Type B pancreatic cell (in vitro differentiated cells): ENCODE measurements around the gene VRK1. TPM values are rescaled to one million over a fixed set of nuclear protein-coding genes. Genes with fewer than 3 reads are reported as not detected.

Source experiments
- DNase-seq: peaks from one replicate; pipeline ENCODE4 v3.0.0; 2021; ENCODE audit warnings: mixed read lengths; ENCODE audit not compliant: unreplicated experiment; ENCODE audit errors: extremely low spot score
- H3K27ac Mint-ChIP-seq: 2 replicates; pipeline ENCODE4 v1.8.0; 2021; ENCODE audit warnings: mild to moderate bottlenecking, mixed read lengths
- H3K27me3 Mint-ChIP-seq: 2 replicates; pipeline ENCODE4 v1.8.0; 2021; ENCODE audit warnings: mixed read lengths
- H3K36me3 Mint-ChIP-seq: 2 replicates; pipeline ENCODE4 v1.8.0; 2021; ENCODE audit warnings: mixed read lengths
- H3K4me1 Mint-ChIP-seq: one replicate; pipeline ENCODE4 v1.8.0; 2021; ENCODE audit warnings: mixed read lengths; ENCODE audit not compliant: unreplicated experiment
- H3K4me3 Mint-ChIP-seq: 2 replicates; pipeline ENCODE4 v1.8.0; 2021; ENCODE audit warnings: mild to moderate bottlenecking, mixed read lengths
- H3K9me3 Mint-ChIP-seq: 2 replicates; pipeline ENCODE4 v1.8.0; 2021; ENCODE audit warnings: mixed read lengths
- total RNA-seq: library from RNA; stranded (reverse); gene quantifications from 2 replicates; pipeline ENCODE4 v1.2.1, GENCODE V29; 2021; ENCODE audit warnings: low replicate concordance
- TF ChIP-seq, protein P1 (sequence below): fragments of 200-600 bp; sonication (generic); conservative IDR thresholded peaks from 2 replicates; pipeline ENCODE4 v1.5.0; 2021; ENCODE audit warnings: antibody characterized with exemption, mild to moderate bottlenecking

VRK1 gene
- total RNA-seq, 1 donor from 2014 or later, result 36.9 TPM

DNA sequence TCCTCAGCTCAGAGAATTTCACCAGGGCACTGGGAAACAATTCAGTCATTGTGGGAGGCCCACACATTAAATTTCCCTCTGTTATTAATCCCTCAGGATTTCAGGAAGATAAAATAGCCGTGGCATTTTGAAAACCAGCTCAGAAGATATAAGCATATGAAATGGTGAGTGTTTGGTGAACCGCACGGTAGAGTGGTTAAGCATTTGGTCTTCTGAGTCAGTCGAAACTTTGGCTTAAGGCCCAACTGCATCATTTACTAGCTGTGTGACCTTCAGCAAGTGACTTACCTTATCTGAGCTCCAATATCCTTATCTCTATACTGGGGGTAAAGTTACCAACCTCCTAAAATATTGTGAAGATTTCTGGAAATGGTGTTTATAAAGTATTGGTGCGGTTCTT, 5.2 kb upstream of the VRK1 start:
- H3K36me3 Mint-ChIP-seq, result no peaks in the 10 kb centered on the region
- H3K4me3 Mint-ChIP-seq, result no peak overlapping the region
- H3K9me3 Mint-ChIP-seq, result no peaks in the 10 kb centered on the region
- TF ChIP-seq, protein P1, sequence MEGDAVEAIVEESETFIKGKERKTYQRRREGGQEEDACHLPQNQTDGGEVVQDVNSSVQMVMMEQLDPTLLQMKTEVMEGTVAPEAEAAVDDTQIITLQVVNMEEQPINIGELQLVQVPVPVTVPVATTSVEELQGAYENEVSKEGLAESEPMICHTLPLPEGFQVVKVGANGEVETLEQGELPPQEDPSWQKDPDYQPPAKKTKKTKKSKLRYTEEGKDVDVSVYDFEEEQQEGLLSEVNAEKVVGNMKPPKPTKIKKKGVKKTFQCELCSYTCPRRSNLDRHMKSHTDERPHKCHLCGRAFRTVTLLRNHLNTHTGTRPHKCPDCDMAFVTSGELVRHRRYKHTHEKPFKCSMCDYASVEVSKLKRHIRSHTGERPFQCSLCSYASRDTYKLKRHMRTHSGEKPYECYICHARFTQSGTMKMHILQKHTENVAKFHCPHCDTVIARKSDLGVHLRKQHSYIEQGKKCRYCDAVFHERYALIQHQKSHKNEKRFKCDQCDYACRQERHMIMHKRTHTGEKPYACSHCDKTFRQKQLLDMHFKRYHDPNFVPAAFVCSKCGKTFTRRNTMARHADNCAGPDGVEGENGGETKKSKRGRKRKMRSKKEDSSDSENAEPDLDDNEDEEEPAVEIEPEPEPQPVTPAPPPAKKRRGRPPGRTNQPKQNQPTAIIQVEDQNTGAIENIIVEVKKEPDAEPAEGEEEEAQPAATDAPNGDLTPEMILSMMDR, result no peak
- peaks cover 9% of the 10 kb centered on the region for H3K4me1 Mint-ChIP-seq
- no peak for DNase-seq
- no peak overlapping the region for H3K27ac Mint-ChIP-seq
- H3K27me3 Mint-ChIP-seq, result peaks cover 6% of the 10 kb centered on the region

DNA sequence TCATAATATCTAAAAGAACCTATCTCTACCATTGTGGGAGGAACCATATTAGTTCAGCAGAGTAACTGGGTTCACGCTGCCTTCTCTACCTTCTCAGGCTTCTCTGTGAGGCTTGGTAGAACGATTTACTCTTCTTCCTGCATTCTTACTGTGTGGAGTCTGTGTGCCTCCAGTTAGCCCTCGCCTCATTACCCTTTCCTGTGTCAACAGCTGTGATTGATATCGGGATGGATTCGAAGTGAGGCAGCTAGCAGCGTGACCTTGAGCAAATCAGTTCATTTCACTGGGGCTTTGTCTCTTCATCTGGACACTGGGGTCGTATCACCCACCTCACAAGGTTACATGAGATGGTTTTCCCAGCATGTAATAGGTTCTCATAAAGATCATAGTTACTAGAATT, 4.6 kb upstream of the VRK1 start:
- peaks cover 9% of the 10 kb centered on the region for H3K4me1 Mint-ChIP-seq
- DNase-seq, result no peak
- H3K4me3 Mint-ChIP-seq, result no peak overlapping the region
- peaks cover 6% of the 10 kb centered on the region for H3K27me3 Mint-ChIP-seq
- no peak overlapping the region for H3K27ac Mint-ChIP-seq
- H3K9me3 Mint-ChIP-seq, result no peaks in the 10 kb centered on the region
- H3K36me3 Mint-ChIP-seq, result no peaks in the 10 kb centered on the region
- TF ChIP-seq, protein P1, result no peak

DNA sequence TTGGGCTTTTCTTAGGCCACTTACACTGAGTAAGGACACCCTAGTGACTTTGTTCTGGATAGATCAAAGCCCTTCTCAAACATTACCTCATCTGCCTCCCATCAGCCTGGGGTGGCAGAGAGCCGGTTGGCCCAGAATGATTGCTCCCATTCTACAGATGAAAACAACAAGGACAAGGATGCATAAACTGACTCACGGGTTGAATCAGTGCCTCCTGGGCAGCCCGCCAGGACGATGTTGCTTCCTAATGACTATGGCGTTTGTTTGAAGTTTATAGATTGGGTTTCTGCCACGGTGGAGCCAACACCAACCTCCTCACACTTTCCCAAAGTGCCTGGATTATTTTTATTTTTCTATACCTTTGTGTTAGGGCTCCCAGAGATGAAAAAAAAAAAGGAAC, 3.6 kb upstream of the VRK1 start:
- DNase-seq, result no peak
- no peak overlapping the region for H3K4me3 Mint-ChIP-seq
- TF ChIP-seq, protein P1, result no peak
- no peaks in the 10 kb centered on the region for H3K9me3 Mint-ChIP-seq
- peaks cover 6% of the 10 kb centered on the region for H3K27me3 Mint-ChIP-seq
- peaks cover 15% of the 10 kb centered on the region for H3K4me1 Mint-ChIP-seq
- no peaks in the 10 kb centered on the region for H3K36me3 Mint-ChIP-seq
- no peak overlapping the region for H3K27ac Mint-ChIP-seq

DNA sequence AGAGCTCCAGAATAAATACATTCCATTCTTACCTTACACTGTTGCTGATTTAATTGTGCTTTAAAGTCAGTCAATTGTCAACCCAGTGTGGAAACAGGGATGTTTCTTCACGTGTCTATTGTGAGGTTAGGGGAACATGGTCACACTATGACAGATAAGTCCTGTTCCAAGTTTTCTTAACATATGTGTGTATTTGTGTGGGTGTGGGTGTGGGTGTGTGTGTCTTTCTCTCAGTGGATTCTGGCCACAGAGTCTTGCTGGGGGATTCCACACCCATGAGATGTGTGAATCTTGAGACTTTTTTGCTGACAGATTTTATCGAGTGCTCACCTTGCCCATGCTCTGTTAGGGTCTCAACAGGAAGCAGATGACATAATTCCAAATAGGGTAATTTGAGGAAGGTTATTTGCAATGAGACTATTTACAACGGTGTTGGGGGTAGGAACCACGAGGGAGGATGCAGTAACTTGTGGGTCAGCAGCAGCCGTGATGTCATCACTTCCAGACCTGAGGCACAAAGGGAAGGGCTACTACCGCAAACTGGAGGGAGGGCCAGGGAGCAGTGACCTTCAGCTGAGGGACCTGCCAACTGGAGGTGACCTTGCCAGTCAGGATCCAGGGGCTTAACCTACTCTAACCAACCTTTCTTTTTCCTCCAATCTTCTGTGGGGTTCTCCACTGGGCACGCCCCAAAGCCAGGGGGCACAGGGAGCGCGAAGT, 1.9 kb upstream of the VRK1 start:
- no peaks in the 10 kb centered on the region for H3K36me3 Mint-ChIP-seq
- peaks cover 21% of the 10 kb centered on the region for H3K4me1 Mint-ChIP-seq
- no peak overlapping the region for H3K27ac Mint-ChIP-seq
- H3K27me3 Mint-ChIP-seq, result peaks cover 2% of the 10 kb centered on the region
- no peaks in the 10 kb centered on the region for H3K9me3 Mint-ChIP-seq
- no peak overlapping the region for H3K4me3 Mint-ChIP-seq
- TF ChIP-seq, protein P1, result no peak
- no peak for DNase-seq

DNA sequence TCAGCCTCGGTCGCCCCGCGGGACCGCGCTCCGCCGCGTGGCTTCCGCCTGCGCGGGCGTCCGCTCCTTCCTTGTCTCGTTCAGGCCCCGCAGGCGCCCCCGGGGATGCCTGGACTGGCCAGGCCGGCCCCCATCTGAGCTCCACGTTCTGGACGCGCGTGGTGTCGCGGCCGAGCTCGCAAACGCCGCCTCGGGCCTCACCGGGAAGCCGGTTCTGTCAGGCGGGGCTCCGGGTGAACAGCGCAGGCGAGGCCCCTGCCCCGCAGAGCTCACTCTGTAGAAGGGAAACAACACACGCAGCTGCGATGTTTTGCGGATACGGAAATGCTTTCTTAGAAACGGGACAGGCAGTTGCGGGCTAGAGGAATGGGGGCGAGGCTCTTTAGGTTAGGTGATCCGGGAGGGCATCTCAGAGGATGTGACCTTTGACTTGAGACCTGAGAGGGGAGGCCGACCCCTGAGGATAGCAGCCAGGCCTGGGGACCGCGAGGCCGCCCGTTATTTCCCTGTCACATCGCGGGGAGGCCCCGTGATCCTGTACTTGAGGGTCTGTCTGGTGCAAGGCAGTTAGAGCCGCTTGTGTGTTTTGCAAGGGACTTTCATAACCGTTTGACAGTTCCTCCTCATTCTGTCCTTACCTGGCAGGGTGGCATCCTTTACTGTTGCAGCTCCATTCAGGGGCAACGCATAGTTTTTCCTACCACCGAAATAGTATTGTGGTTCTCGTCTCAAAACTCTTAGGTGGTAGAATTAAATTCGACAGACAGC, 584 bp downstream of the VRK1 start:
- Mint-ChIP-seq H3K9me3 (no peaks in the 10 kb centered on the region), H3K4me1 (peaks cover 15% of the 10 kb centered on the region), H3K36me3 (no peaks in the 10 kb centered on the region), H3K27me3 (peaks cover under 1% of the 10 kb centered on the region), H3K27ac (peak overlapping the region; percentile 84), H3K4me3 (peak overlapping the region; percentile 93)
- peak; percentile 71 for DNase-seq
- TF ChIP-seq, protein P1, result no peak
